ENCODE results near the gene SSTR3.

DNA sequence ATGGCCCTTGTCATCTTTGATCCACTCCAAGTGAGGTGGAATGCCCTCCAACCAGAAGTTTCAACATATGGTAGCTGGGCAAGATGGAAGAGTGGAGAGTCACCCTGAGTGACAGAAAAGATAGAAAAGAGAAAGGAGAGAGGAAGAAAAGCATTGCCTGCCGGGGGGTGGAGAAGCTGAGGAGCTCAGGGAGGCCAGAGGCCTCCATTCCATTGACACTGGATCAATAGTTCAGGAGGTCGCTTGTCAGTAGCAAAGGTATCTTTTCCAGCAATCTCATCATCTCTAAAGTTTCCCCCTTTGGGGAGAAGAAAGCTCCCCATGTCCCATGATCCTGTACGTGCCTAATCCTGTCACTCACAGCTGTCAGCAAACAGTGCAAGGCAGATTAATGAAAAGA lies 17.5 kb downstream of the SSTR3 start:
- TF ChIP-seq, protein P1, sequence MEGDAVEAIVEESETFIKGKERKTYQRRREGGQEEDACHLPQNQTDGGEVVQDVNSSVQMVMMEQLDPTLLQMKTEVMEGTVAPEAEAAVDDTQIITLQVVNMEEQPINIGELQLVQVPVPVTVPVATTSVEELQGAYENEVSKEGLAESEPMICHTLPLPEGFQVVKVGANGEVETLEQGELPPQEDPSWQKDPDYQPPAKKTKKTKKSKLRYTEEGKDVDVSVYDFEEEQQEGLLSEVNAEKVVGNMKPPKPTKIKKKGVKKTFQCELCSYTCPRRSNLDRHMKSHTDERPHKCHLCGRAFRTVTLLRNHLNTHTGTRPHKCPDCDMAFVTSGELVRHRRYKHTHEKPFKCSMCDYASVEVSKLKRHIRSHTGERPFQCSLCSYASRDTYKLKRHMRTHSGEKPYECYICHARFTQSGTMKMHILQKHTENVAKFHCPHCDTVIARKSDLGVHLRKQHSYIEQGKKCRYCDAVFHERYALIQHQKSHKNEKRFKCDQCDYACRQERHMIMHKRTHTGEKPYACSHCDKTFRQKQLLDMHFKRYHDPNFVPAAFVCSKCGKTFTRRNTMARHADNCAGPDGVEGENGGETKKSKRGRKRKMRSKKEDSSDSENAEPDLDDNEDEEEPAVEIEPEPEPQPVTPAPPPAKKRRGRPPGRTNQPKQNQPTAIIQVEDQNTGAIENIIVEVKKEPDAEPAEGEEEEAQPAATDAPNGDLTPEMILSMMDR (IDR thresholded peaks at IDR 0.05) = no peak
- TF ChIP-seq EZH2 (IDR thresholded peaks at IDR 0.05; ENCODE audit: borderline replicate concordance, insufficient read depth, low read depth, low read length, poor library complexity, severe bottlenecking) = no peak

All from B cell (primary cell).